ENCODE results near the gene MTHFD1L. TPM values are rescaled to one million over a fixed set of nuclear protein-coding genes. Genes with fewer than 3 reads are reported as not detected.

Gene MTHFD1L
- total and polyA plus RNA-seq, 11 donors: 1.1 to 13.2 (median 4.2) TPM

- no peak for TF ChIP-seq POLR2A (IDR thresholded peaks at IDR 0.05)
- TF ChIP-seq, protein P1, sequence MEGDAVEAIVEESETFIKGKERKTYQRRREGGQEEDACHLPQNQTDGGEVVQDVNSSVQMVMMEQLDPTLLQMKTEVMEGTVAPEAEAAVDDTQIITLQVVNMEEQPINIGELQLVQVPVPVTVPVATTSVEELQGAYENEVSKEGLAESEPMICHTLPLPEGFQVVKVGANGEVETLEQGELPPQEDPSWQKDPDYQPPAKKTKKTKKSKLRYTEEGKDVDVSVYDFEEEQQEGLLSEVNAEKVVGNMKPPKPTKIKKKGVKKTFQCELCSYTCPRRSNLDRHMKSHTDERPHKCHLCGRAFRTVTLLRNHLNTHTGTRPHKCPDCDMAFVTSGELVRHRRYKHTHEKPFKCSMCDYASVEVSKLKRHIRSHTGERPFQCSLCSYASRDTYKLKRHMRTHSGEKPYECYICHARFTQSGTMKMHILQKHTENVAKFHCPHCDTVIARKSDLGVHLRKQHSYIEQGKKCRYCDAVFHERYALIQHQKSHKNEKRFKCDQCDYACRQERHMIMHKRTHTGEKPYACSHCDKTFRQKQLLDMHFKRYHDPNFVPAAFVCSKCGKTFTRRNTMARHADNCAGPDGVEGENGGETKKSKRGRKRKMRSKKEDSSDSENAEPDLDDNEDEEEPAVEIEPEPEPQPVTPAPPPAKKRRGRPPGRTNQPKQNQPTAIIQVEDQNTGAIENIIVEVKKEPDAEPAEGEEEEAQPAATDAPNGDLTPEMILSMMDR (IDR thresholded peaks at IDR 0.05): no peak
- Histone ChIP-seq H3K4me1 (no peaks in the 10 kb centered on the region), H3K4me3 (no peak overlapping the region), H3K9me3 (no peaks in the 10 kb centered on the region), H3K27ac (no peak overlapping the region), H3K27me3 (no peaks in the 10 kb centered on the region), H3K36me3 (peaks cover 0 to 64% (median 25%) of the 10 kb centered on the region in 9 donors)
- DNase-seq (no peak), ATAC-seq (peak in 1 of 4 donors; percentile 9)
- intact Hi-C loops (cut with DNase I): no loop called here
- 94 to 98% (median 96%) methylated on average over 13 of the region's 13 CpGs for WGBS, 4 donors
Observed at GRCh38 chr6:150830439-150831165, 34.9 kb upstream of the MTHFD1L start.

GRCh38 chr6:150831577-150831976 lies 33.9 kb upstream of the MTHFD1L start:
- no peaks in the 10 kb centered on the region for H3K4me1 ChIP-seq
- H3K36me3 ChIP-seq: peaks cover 0 to 73% (median 25%) of the 10 kb centered on the region in 9 donors
- peak in 1 of 4 donors; percentile 39 for ATAC-seq
- no peak for DNase-seq
- no peak overlapping the region for H3K4me3 ChIP-seq
- TF ChIP-seq, protein P1 (IDR thresholded peaks at IDR 0.05): no peak
- TF ChIP-seq POLR2A (IDR thresholded peaks at IDR 0.05): no peak
- H3K9me3 ChIP-seq: no peaks in the 10 kb centered on the region
- WGBS, 4 donors: 94 to 96% (median 96%) methylated on average over 14 of the region's 14 CpGs
- intact Hi-C loops (cut with DNase I): no loop called here
- H3K27ac ChIP-seq: no peak overlapping the region
- no peaks in the 10 kb centered on the region for H3K27me3 ChIP-seq

GRCh38 chr6:150835620-150836019 lies 29.9 kb upstream of the MTHFD1L start:
- H3K36me3 ChIP-seq: peaks cover 0 to 78% (median 33%) of the 10 kb centered on the region in 9 donors
- no peak for ATAC-seq

DNA sequence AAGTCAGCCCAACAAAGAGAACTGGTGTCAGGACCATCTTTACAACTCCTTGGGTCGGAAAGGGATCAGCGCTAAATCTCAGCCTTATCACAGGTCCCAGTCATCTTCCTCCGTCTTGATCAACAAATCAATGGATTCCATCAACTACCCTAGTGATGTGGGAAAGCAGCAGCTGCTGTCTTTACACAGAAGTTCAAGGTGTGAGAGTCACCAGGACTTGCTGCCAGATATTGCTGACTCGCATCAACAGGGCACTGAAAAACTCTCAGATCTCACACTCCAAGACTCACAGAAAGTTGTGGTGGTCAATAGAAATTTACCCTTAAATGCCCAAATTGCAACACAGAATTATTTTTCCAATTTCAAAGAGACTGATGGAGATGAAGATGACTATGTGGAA lies 25.3 kb upstream of the MTHFD1L start:
- Histone ChIP-seq H3K27ac (no peak overlapping the region), H3K9me3 (no peaks in the 10 kb centered on the region), H3K36me3 (peaks cover 0 to 70% (median 28%) of the 10 kb centered on the region in 9 donors), H3K27me3 (no peaks in the 10 kb centered on the region), H3K4me3 (no peak overlapping the region), H3K4me1 (no peaks in the 10 kb centered on the region)
- no peak for ATAC-seq
- DNase-seq: no peak
- intact Hi-C loops (cut with DNase I): no loop called here
- TF ChIP-seq POLR2A (IDR thresholded peaks at IDR 0.05): no peak
- TF ChIP-seq, protein P1 (IDR thresholded peaks at IDR 0.05): no peak
- 93 to 96% (median 94%) methylated on average over 4 of the region's 4 CpGs for WGBS, 4 donors

More at GRCh38 chr6:150835620-150836019, 29.9 kb upstream of the MTHFD1L start:
- H3K4me3 ChIP-seq: no peak overlapping the region
- H3K9me3 ChIP-seq: no peaks in the 10 kb centered on the region
- TF ChIP-seq, protein P1 (IDR thresholded peaks at IDR 0.05): no peak
- TF ChIP-seq POLR2A (IDR thresholded peaks at IDR 0.05): no peak
- intact Hi-C loops (cut with DNase I): no loop called here
- no peak for DNase-seq
- H3K27me3 ChIP-seq: no peaks in the 10 kb centered on the region
- no peak overlapping the region for H3K27ac ChIP-seq
- H3K4me1 ChIP-seq: no peaks in the 10 kb centered on the region
